Liver (tissue), 9 donors: ENCODE data around the gene CUX1. TPM values are rescaled to one million over a fixed set of nuclear protein-coding genes. Genes with fewer than 3 reads are reported as not detected.

Source experiments
- DNase-seq: peaks from one replicate; pipeline ENCODE4 v3.0.0-alpha.2; 2017; ENCODE audit warnings: low spot score
- H3K27ac ChIP-seq, 2 donors: one replicate each; pipeline ENCODE4 v1.7.0; 2013; ENCODE audit warnings: inconsistent platforms in 2 of 2, low read length in 2 of 2, control low read depth in 1 of 2, low read depth in 1 of 2, mild to moderate bottlenecking in 1 of 2
- H3K27me3 ChIP-seq, 4 donors: one replicate each; pipeline versions ENCODE4 v1.6.1 to v1.7.0; 2013; ENCODE audit warnings: low read length in 3 of 4, inconsistent platforms in 1 of 4, mild to moderate bottlenecking in 1 of 4, moderate library complexity in 1 of 4; ENCODE audit not compliant: control insufficient read depth in 4 of 4, insufficient read depth in 4 of 4
- H3K36me3 ChIP-seq, 4 donors: one replicate each; pipeline versions ENCODE4 v1.6.1 to v1.7.0; 2013; ENCODE audit warnings: low read length in 3 of 4, mild to moderate bottlenecking in 3 of 4, low read depth in 1 of 4, moderate library complexity in 1 of 4; ENCODE audit not compliant: control insufficient read depth in 4 of 4, insufficient read depth in 3 of 4
- H3K4me1 ChIP-seq, 4 donors: one replicate each; pipeline versions ENCODE4 v1.6.1 to v1.7.0; 2013; ENCODE audit warnings: low read length in 3 of 4, mild to moderate bottlenecking in 3 of 4, moderate library complexity in 1 of 4; ENCODE audit not compliant: control insufficient read depth in 4 of 4, insufficient read depth in 4 of 4
- H3K4me3 ChIP-seq, 3 donors: one replicate each; pipeline versions ENCODE4 v1.6.1 to v1.7.0; 2013; ENCODE audit warnings: low read length in 3 of 3, control low read depth in 1 of 3, low read depth in 1 of 3, mild to moderate bottlenecking in 1 of 3
- H3K9ac ChIP-seq, 2 donors: one replicate each; pipeline ENCODE4 v1.7.0; 2013; ENCODE audit warnings: low read length in 2 of 2, mild to moderate bottlenecking in 2 of 2, moderate library complexity in 2 of 2, control low read depth in 1 of 2, low read depth in 1 of 2
- H3K9me3 ChIP-seq, 4 donors: one replicate each; pipeline versions ENCODE4 v1.6.1 to v1.7.0; 2013; ENCODE audit warnings: low read length in 3 of 4; ENCODE audit not compliant: control insufficient read depth in 4 of 4
- ATF3 ChIP-seq: IDR thresholded peaks from 2 replicates; pipeline ENCODE4 v1.6.1; 2016; ENCODE audit warnings: antibody characterized with exemption
- CTCF ChIP-seq: fragments of 150-350 bp; IDR thresholded peaks from 2 replicates; pipeline ENCODE4 v1.5.1; 2017; ENCODE audit warnings: improper control_type of control experiment, low read depth, low read length; ENCODE audit not compliant: missing input control
- EGR1 ChIP-seq, 2 donors: IDR thresholded peaks; 2 replicates each; pipeline ENCODE4 v1.6.1; 2016 to 2018; ENCODE audit warnings: antibody characterized with exemption in 2 of 2, low read depth in 2 of 2
- FOXA1 ChIP-seq: IDR thresholded peaks from 2 replicates; pipeline ENCODE4 v1.6.1; 2016; ENCODE audit warnings: antibody characterized with exemption
- FOXA2 ChIP-seq: IDR thresholded peaks from 2 replicates; pipeline ENCODE4 v1.6.1; 2016; ENCODE audit warnings: antibody characterized with exemption
- GABPA ChIP-seq, 2 donors: IDR thresholded peaks in 1 of 2; conservative IDR thresholded peaks in 1 of 2; 2 replicates each; pipeline ENCODE4 v1.6.1; 2016; ENCODE audit warnings: antibody characterized with exemption in 2 of 2, mild to moderate bottlenecking in 1 of 2, moderate library complexity in 1 of 2
- HNF4A ChIP-seq, 2 donors: conservative IDR thresholded peaks; 2 replicates each; pipeline ENCODE4 v1.6.1; 2016; ENCODE audit warnings: antibody characterized with exemption in 2 of 2, mild to moderate bottlenecking in 2 of 2
- HNF4G ChIP-seq: IDR thresholded peaks from 2 replicates; pipeline ENCODE4 v1.6.1; 2016; ENCODE audit warnings: antibody characterized with exemption
- JUND ChIP-seq, 2 donors: IDR thresholded peaks; 2 replicates each; pipeline ENCODE4 v1.6.1; 2016; ENCODE audit warnings: antibody characterized with exemption in 2 of 2
- NR2F2 ChIP-seq: IDR thresholded peaks from 2 replicates; pipeline ENCODE4 v1.6.1; 2016; ENCODE audit warnings: antibody characterized with exemption
- RAD21 ChIP-seq, 2 donors: IDR thresholded peaks; 2 replicates each; pipeline ENCODE4 v1.6.1; 2016; ENCODE audit warnings: antibody characterized with exemption in 2 of 2, mild to moderate bottlenecking in 2 of 2
- RXRA ChIP-seq, 2 donors: IDR thresholded peaks; 2 replicates each; pipeline ENCODE4 v1.6.1; 2017 to 2018; ENCODE audit warnings: antibody characterized with exemption in 2 of 2, mild to moderate bottlenecking in 1 of 2
- SP1 ChIP-seq: IDR thresholded peaks from 2 replicates; pipeline ENCODE4 v1.6.1; 2018; ENCODE audit warnings: antibody characterized with exemption, mild to moderate bottlenecking
- TAF1 ChIP-seq: conservative IDR thresholded peaks from 2 replicates; pipeline ENCODE4 v1.6.1; 2016; ENCODE audit warnings: antibody characterized with exemption, mild to moderate bottlenecking
- YY1 ChIP-seq: IDR thresholded peaks from 2 replicates; pipeline ENCODE4 v1.6.1; 2016; ENCODE audit warnings: antibody characterized with exemption, mild to moderate bottlenecking
- WGBS: extraction: QIAGEN DNeasy Blood & Tissue Kit; methylation state at CpG from one replicate; pipeline ENCODE4 v1.1.7; 2013; 5-methylcytosine and 5-hydroxymethylcytosine counted together
- polyA plus RNA-seq, 2 donors: library from polyadenylated mRNA; stranded (reverse) in 1 of 2; unstranded in 1 of 2; fragments of 200-250 nt in 1 of 2; fragments of >200 nt in 1 of 2; fragmentation: Nextera tagmentation in 1 of 2; extraction: Ambion mirVana in 1 of 2; gene quantifications; one replicate each; pipeline versions ENCODE4 v1.2.1 to v1.2.3, GENCODE V29; 2013 to 2015
- total RNA-seq, 2 donors: library from RNA; depleted of rRNA; stranded (reverse); fragments of >200 nt; gene quantifications; one replicate each; pipeline ENCODE4 v1.2.3, GENCODE V29; 2014
- TF ChIP-seq, protein P1 (sequence below): IDR thresholded peaks from 2 replicates; pipeline ENCODE4 v1.6.1; 2016; ENCODE audit warnings: antibody characterized with exemption, mild to moderate bottlenecking
- TF ChIP-seq, protein P2 (sequence below): IDR thresholded peaks from 2 replicates; pipeline ENCODE4 v1.6.1; 2016; ENCODE audit warnings: antibody characterized with exemption
- TF ChIP-seq, protein P3 (sequence below): IDR thresholded peaks from 2 replicates; pipeline ENCODE4 v1.6.1; 2016; ENCODE audit warnings: antibody characterized with exemption
- donor health status: healthy.
- donor health status: healthy.
- donor health status: healthy.
- donor health status: healthy.
- donor health status: healthy.

CUX1 gene
- total and polyA plus RNA-seq, 4 donors, result 18.6 to 40.6 (median 21.4) TPM

GRCh38 chr7:101935521-101936141, 118.2 kb downstream of the CUX1 start:
- Histone ChIP-seq H3K4me3 (peak overlapping the region in 1 of 3 donors; percentile 37), H3K27ac (peak overlapping the region; percentile 94 to 95), H3K9ac (peak overlapping the region; percentile 3 to 76), H3K4me1 (peaks cover 10 to 36% (median 24%) of the 10 kb centered on the region in 4 donors), H3K9me3 (no peaks in the 10 kb centered on the region), H3K36me3 (no peaks in the 10 kb centered on the region), H3K27me3 (no peaks in the 10 kb centered on the region)
- 22% methylated on average over 14 of the region's 14 CpGs for WGBS
- peak; percentile 66 for TF ChIP-seq RAD21 (IDR thresholded peaks at IDR 0.05)
- TF ChIP-seq FOXA1, result peak; percentile 83
- no peak for TF ChIP-seq TAF1
- TF ChIP-seq SP1, result peak; percentile 93
- peak; percentile 96 to 97 for TF ChIP-seq HNF4A (conservative IDR thresholded peaks at IDR 0.05)
- TF ChIP-seq HNF4G, result peak; percentile 91
- TF ChIP-seq, protein P1, sequence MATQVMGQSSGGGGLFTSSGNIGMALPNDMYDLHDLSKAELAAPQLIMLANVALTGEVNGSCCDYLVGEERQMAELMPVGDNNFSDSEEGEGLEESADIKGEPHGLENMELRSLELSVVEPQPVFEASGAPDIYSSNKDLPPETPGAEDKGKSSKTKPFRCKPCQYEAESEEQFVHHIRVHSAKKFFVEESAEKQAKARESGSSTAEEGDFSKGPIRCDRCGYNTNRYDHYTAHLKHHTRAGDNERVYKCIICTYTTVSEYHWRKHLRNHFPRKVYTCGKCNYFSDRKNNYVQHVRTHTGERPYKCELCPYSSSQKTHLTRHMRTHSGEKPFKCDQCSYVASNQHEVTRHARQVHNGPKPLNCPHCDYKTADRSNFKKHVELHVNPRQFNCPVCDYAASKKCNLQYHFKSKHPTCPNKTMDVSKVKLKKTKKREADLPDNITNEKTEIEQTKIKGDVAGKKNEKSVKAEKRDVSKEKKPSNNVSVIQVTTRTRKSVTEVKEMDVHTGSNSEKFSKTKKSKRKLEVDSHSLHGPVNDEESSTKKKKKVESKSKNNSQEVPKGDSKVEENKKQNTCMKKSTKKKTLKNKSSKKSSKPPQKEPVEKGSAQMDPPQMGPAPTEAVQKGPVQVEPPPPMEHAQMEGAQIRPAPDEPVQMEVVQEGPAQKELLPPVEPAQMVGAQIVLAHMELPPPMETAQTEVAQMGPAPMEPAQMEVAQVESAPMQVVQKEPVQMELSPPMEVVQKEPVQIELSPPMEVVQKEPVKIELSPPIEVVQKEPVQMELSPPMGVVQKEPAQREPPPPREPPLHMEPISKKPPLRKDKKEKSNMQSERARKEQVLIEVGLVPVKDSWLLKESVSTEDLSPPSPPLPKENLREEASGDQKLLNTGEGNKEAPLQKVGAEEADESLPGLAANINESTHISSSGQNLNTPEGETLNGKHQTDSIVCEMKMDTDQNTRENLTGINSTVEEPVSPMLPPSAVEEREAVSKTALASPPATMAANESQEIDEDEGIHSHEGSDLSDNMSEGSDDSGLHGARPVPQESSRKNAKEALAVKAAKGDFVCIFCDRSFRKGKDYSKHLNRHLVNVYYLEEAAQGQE, result peak; percentile 67
- TF ChIP-seq, protein P2, sequence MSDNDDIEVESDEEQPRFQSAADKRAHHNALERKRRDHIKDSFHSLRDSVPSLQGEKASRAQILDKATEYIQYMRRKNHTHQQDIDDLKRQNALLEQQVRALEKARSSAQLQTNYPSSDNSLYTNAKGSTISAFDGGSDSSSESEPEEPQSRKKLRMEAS, result peak; percentile 90
- TF ChIP-seq CTCF, result no peak
- TF ChIP-seq RXRA (IDR thresholded peaks at IDR 0.05), result peak; percentile 92 to 98
- TF ChIP-seq, protein P3, sequence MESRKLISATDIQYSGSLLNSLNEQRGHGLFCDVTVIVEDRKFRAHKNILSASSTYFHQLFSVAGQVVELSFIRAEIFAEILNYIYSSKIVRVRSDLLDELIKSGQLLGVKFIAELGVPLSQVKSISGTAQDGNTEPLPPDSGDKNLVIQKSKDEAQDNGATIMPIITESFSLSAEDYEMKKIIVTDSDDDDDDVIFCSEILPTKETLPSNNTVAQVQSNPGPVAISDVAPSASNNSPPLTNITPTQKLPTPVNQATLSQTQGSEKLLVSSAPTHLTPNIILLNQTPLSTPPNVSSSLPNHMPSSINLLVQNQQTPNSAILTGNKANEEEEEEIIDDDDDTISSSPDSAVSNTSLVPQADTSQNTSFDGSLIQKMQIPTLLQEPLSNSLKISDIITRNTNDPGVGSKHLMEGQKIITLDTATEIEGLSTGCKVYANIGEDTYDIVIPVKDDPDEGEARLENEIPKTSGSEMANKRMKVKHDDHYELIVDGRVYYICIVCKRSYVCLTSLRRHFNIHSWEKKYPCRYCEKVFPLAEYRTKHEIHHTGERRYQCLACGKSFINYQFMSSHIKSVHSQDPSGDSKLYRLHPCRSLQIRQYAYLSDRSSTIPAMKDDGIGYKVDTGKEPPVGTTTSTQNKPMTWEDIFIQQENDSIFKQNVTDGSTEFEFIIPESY, result peak; percentile 78
- peak; percentile 75 for TF ChIP-seq YY1
- peak in 1 of 2 donors; percentile 46 for TF ChIP-seq GABPA (IDR thresholded peaks at IDR 0.05 in 1 of 2, conservative IDR thresholded peaks at IDR 0.05 in 1 of 2)
- peak; percentile 36 for TF ChIP-seq NR2F2
- TF ChIP-seq ATF3, result peak; percentile 41
- peak; percentile 34 to 83 for TF ChIP-seq JUND (IDR thresholded peaks at IDR 0.05)
- peak; percentile 69 for TF ChIP-seq FOXA2
- peak in 1 of 2 donors; percentile 76 for TF ChIP-seq EGR1 (IDR thresholded peaks at IDR 0.05; ENCODE audit: low read depth in 2 of 2)
- no peak for DNase-seq
